SK-N-MC (cell line): ENCODE results near the gene CD99L2.

ENCODE experiments used
- FOXP2 ChIP-seq: optimal IDR thresholded peaks from 2 replicates; pipeline ENCODE3; 2011; ENCODE audit warnings: mild to moderate bottlenecking, moderate library complexity; ENCODE audit not compliant: insufficient read depth; ENCODE audit errors: extremely low read length, control extremely low read depth
- POLR2AphosphoS5 ChIP-seq: IDR thresholded peaks from 2 replicates; pipeline ENCODE4 v1.6.1; 2012; ENCODE audit warnings: mild to moderate bottlenecking, low read depth, low read length, borderline replicate concordance

- TF ChIP-seq POLR2AphosphoS5 (no peak), FOXP2 (no peak)
Observed at GRCh38 chrX:150919401-150919800, 20.9 kb upstream of the CD99L2 start.
